NB4 (cell line): ENCODE measurements around the gene MMS19.

Source experiments
- DNase-seq: peaks from one replicate; pipeline ENCODE4 v3.0.0; 2010; ENCODE audit warnings: low read depth
- H3K4me3 ChIP-seq: one replicate; pipeline ENCODE4 v1.5.1; 2011; ENCODE audit warnings: mild to moderate bottlenecking, low read depth, low read length, moderate library complexity
- CTCF ChIP-seq: IDR thresholded peaks from one replicate; pipeline ENCODE4 v1.5.1; 2012; ENCODE audit warnings: low read depth, low read length
- MAX ChIP-seq: IDR thresholded peaks from 2 replicates; pipeline ENCODE4 v1.6.1; 2011; ENCODE audit warnings: low read depth, low read length
- MYC ChIP-seq: IDR thresholded peaks from 2 replicates; pipeline ENCODE4 v1.6.1; 2011; ENCODE audit warnings: low read depth, low read length
- POLR2A ChIP-seq: IDR thresholded peaks from 2 replicates; pipeline ENCODE4 v1.6.1; 2011; ENCODE audit warnings: mild to moderate bottlenecking; ENCODE audit not compliant: insufficient read length; ENCODE audit errors: extremely low read depth

MMS19 gene

GRCh38 chr10:97456034-97456685 is 42.1 kb downstream of the MMS19 start:
- H3K4me3 ChIP-seq = no peak overlapping the region
- no peak for DNase-seq
- TF ChIP-seq CTCF (no peak), MYC (no peak), POLR2A (no peak), MAX (no peak)

- TF ChIP-seq POLR2A = no peak
- no peak for TF ChIP-seq MYC
- TF ChIP-seq CTCF = no peak
- TF ChIP-seq MAX = no peak
- no peak for DNase-seq
- H3K4me3 ChIP-seq = no peak overlapping the region
These were observed 43.7 kb downstream of the MMS19 start for GRCh38 chr10:97454330-97455036.

GRCh38 chr10:97452352-97452751 is 45.9 kb downstream of the MMS19 start:
- no peak overlapping the region for H3K4me3 ChIP-seq
- no peak for DNase-seq
- TF ChIP-seq CTCF (no peak), MYC (no peak), MAX (no peak), POLR2A (no peak)

- TF ChIP-seq MYC (no peak), CTCF (no peak), POLR2A (no peak), MAX (no peak)
- DNase-seq = no peak
- H3K4me3 ChIP-seq = no peak overlapping the region
These were observed 46.6 kb downstream of the MMS19 start for GRCh38 chr10:97451605-97452004.

- no peak for TF ChIP-seq MYC
- no peak for TF ChIP-seq CTCF
- no peak for TF ChIP-seq POLR2A
- no peak for TF ChIP-seq MAX
- H3K4me3 ChIP-seq = no peak overlapping the region
- DNase-seq = no peak
These were observed 47.4 kb downstream of the MMS19 start for GRCh38 chr10:97450828-97451227.
